Fibroblast of lung (primary cell): ENCODE data around the gene CDH4. TPM values are rescaled to one million over a fixed set of nuclear protein-coding genes. Genes with fewer than 3 reads are reported as not detected.

Experiments
- DNase-seq, 2 donors: peaks; one replicate each; pipeline versions ENCODE4 v3.0.0 to v3.0.0-alpha.2; 2010; ENCODE audit warnings: low read depth in 2 of 2
- H2AFZ ChIP-seq: 2 replicates; pipeline ENCODE4 v1.5.1; 2012; ENCODE audit warnings: low read length, control low read depth, inconsistent platforms
- H3K27ac ChIP-seq: 2 replicates; pipeline ENCODE4 v1.5.1; 2011; ENCODE audit warnings: low read length, control low read depth; ENCODE audit not compliant: insufficient read depth
- H3K27me3 ChIP-seq: 2 replicates; pipeline ENCODE4 v1.5.1; 2011; ENCODE audit warnings: mild to moderate bottlenecking, low read length; ENCODE audit not compliant: control insufficient read depth, insufficient read depth
- H3K36me3 ChIP-seq: 2 replicates; pipeline ENCODE4 v1.5.1; 2011; ENCODE audit warnings: low read length; ENCODE audit not compliant: control insufficient read depth, insufficient read depth
- H3K4me1 ChIP-seq: 2 replicates; pipeline ENCODE4 v1.5.1; 2011; ENCODE audit warnings: low read length; ENCODE audit not compliant: control insufficient read depth, insufficient read depth; ENCODE audit errors: extremely low read depth
- H3K4me2 ChIP-seq: 2 replicates; pipeline ENCODE4 v1.5.1; 2011; ENCODE audit warnings: low read length, control low read depth; ENCODE audit not compliant: insufficient read depth; ENCODE audit errors: extremely low read depth
- H3K4me3 ChIP-seq, 4 experiments: fragments of 200-600 bp in 1 of 4; sonication (generic) in 1 of 4; replicated peaks in 1 of 4; 2 replicates each; pipeline ENCODE4 v1.5.1; 2011 to 2016; ENCODE audit warnings: low read length in 4 of 4, low read depth in 3 of 4, mild to moderate bottlenecking in 3 of 4, control low read depth in 2 of 4, inconsistent platforms in 1 of 4, mixed read lengths in 1 of 4; ENCODE audit not compliant: insufficient read depth in 1 of 4; ENCODE audit errors: control extremely low read depth in 1 of 4
- H3K79me2 ChIP-seq: 2 replicates; pipeline ENCODE4 v1.5.1; 2012; ENCODE audit warnings: mild to moderate bottlenecking, low read length, inconsistent platforms; ENCODE audit not compliant: control insufficient read depth, insufficient read depth
- H3K9ac ChIP-seq: 2 replicates; pipeline ENCODE4 v1.5.1; 2011; ENCODE audit warnings: mild to moderate bottlenecking, low read length, control low read depth; ENCODE audit not compliant: insufficient read depth
- H3K9me3 ChIP-seq: 2 replicates; pipeline ENCODE4 v1.5.1; 2012; ENCODE audit warnings: low read depth, low read length; ENCODE audit not compliant: control insufficient read depth, insufficient read depth
- H4K20me1 ChIP-seq: 2 replicates; pipeline ENCODE4 v1.5.1; 2011; ENCODE audit warnings: low read length; ENCODE audit not compliant: control insufficient read depth, insufficient read depth; ENCODE audit errors: extremely low read depth
- EZH2 ChIP-seq: IDR thresholded peaks from 2 replicates; pipeline ENCODE4 v1.5.1; 2012; ENCODE audit warnings: low read length, control low read depth, mild to moderate bottlenecking; ENCODE audit errors: missing control alignments
- polyA plus RNA-seq, 2 donors: library from polyadenylated mRNA; depleted of rRNA in 1 of 2; stranded (reverse) in 1 of 2; unstranded in 1 of 2; fragments of >200 nt; gene quantifications; 2 replicates each; pipeline ENCODE4 v1.2.1, GENCODE V29; 2011 to 2012; ENCODE audit warnings: missing spikeins in 1 of 2
- total RNA-seq: library from RNA; depleted of rRNA; stranded (reverse); fragments of >200 nt; gene quantifications from 2 replicates; pipeline ENCODE4 v1.2.1, GENCODE V29; 2014
- TF ChIP-seq, protein P1 (sequence below), 2 donors: IDR thresholded peaks in 1 of 2; conservative IDR thresholded peaks in 1 of 2; 1 replicate in 1 of 2; 2 replicates in 1 of 2; pipeline ENCODE4 v1.5.1; 2011 to 2012; ENCODE audit warnings: low read length in 2 of 2, control low read depth in 1 of 2, inconsistent platforms in 1 of 2, low read depth in 1 of 2, mild to moderate bottlenecking in 1 of 2

CDH4 gene
- total and polyA plus RNA-seq, 2 donors (not counting 1 experiment from before 2014, with no cell fraction given): 4.8 to 6.8 TPM

DNA sequence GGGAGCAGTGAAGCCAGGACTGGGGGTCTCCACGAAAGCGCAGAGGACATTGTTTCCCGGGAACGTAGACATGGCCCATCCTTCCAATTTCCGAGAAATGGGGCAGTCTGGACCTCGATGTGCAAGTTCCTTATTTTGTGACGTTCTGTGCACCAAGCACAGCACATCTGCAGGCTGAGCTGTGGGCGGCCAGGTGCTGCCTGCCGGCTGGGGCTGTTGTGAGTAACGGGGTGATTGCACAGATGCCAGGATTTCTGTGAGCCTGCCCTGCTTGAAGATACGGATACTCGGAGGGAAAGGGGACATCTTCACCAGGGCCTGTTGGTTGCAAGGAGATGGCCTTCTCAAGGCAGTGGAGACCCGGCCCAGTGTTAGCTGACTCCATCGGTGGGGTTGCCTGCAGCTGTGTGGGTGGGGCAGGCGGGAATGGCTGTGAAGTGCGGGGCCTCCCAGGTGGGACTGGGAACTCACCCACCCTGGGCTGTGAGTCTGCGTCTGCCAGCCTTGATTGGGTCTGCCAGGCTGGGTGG is 27.6 kb downstream of the CDH4 start:
- H3K4me3 ChIP-seq: no peak overlapping the region
- H2AFZ ChIP-seq: no peak overlapping the region
- H3K4me1 ChIP-seq: no peaks in the 10 kb centered on the region
- TF ChIP-seq, protein P1, sequence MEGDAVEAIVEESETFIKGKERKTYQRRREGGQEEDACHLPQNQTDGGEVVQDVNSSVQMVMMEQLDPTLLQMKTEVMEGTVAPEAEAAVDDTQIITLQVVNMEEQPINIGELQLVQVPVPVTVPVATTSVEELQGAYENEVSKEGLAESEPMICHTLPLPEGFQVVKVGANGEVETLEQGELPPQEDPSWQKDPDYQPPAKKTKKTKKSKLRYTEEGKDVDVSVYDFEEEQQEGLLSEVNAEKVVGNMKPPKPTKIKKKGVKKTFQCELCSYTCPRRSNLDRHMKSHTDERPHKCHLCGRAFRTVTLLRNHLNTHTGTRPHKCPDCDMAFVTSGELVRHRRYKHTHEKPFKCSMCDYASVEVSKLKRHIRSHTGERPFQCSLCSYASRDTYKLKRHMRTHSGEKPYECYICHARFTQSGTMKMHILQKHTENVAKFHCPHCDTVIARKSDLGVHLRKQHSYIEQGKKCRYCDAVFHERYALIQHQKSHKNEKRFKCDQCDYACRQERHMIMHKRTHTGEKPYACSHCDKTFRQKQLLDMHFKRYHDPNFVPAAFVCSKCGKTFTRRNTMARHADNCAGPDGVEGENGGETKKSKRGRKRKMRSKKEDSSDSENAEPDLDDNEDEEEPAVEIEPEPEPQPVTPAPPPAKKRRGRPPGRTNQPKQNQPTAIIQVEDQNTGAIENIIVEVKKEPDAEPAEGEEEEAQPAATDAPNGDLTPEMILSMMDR (conservative IDR thresholded peaks at IDR 0.05 in 1 of 2, IDR thresholded peaks at IDR 0.05 in 1 of 2; ENCODE audit: low read depth in 1 of 2, low read length in 2 of 2): no peak
- no peak for TF ChIP-seq EZH2
- H3K27me3 ChIP-seq: no peaks in the 10 kb centered on the region
- no peak overlapping the region for H3K4me2 ChIP-seq
- H3K79me2 ChIP-seq: peaks cover 2% of the 10 kb centered on the region
- no peak overlapping the region for H3K27ac ChIP-seq
- no peak overlapping the region for H3K9ac ChIP-seq
- H3K36me3 ChIP-seq: no peaks in the 10 kb centered on the region
- no peak for DNase-seq
- H4K20me1 ChIP-seq: no peaks in the 10 kb centered on the region
- peaks cover 2% of the 10 kb centered on the region for H3K9me3 ChIP-seq

DNA sequence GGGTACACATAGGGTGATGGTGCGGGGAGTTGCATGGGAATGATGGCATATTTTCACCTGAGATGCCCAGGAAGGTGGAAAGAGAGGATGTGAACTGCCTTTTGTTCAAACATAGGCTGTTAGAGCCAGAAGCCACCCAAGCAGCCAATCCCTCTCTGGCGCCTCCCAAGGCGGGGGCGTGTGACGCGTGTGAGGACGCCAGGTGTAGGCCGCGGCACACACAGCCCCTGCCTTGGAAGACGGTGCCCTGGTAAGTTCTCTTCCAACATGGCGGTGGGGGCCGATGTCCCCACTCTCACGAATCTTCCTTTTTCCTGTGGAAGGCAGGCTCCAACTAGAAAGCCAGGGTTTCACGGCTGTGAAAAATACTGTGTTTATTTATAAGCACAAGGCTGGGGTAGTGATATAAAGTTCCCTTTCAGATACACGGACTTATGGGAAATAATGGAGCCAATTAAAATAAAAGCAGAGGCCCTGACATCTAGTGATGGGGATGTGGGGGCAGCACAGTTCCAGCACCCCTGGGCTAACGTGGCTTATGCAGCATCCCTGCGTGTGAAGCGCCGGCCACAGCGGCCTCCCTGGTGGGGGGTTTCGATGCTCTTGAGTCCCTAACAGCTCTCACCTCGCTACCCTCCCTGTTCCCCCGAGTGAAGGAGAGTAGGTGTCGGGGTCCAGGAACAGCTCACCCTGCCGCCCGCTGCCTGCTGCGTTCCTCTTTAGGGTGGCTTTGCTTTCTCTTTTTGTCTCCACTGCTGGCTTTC is 28.3 kb downstream of the CDH4 start:
- Histone ChIP-seq H4K20me1 (no peaks in the 10 kb centered on the region), H3K4me1 (no peaks in the 10 kb centered on the region), H3K36me3 (no peaks in the 10 kb centered on the region), H2AFZ (no peak overlapping the region), H3K4me2 (no peak overlapping the region), H3K9me3 (peaks cover 2% of the 10 kb centered on the region), H3K27ac (no peak overlapping the region), H3K4me3 (no peak overlapping the region), H3K79me2 (peaks cover 2% of the 10 kb centered on the region), H3K9ac (no peak overlapping the region), H3K27me3 (no peaks in the 10 kb centered on the region)
- no peak for TF ChIP-seq EZH2
- TF ChIP-seq, protein P1 (conservative IDR thresholded peaks at IDR 0.05 in 1 of 2, IDR thresholded peaks at IDR 0.05 in 1 of 2; ENCODE audit: low read depth in 1 of 2, low read length in 2 of 2): no peak
- DNase-seq: no peak

DNA sequence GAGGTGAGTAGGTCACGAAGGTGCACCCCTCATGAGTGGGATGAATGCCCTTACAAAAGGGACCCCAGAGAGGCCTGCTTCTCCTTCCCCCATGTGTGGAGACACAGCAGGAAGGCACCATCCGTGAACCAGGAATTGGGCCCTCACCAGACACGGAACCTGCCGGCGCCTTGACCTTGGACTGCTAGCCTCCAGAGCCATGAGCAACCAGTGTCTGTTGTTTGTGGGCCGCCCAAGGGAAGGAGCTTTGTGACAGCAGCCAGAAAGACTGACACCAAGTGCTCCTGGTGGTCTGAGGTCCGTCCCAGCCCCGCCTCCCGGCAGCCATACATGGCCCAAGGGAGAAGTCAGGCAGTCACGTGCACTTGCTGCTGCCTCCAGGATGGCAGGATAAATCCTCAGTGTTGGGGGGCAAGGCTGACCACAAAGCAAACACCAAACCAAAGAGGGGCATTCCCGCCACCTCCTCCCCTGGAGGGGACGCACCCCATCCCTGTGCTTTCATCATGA is 29.3 kb downstream of the CDH4 start:
- no peaks in the 10 kb centered on the region for H3K4me1 ChIP-seq
- peaks cover 2% of the 10 kb centered on the region for H3K36me3 ChIP-seq
- H3K27me3 ChIP-seq: no peaks in the 10 kb centered on the region
- no peak for TF ChIP-seq EZH2
- TF ChIP-seq, protein P1 (conservative IDR thresholded peaks at IDR 0.05 in 1 of 2, IDR thresholded peaks at IDR 0.05 in 1 of 2; ENCODE audit: low read depth in 1 of 2, low read length in 2 of 2): no peak
- H3K4me2 ChIP-seq: no peak overlapping the region
- no peak for DNase-seq
- H4K20me1 ChIP-seq: no peaks in the 10 kb centered on the region
- no peak overlapping the region for H3K9ac ChIP-seq
- no peak overlapping the region for H3K4me3 ChIP-seq
- H3K27ac ChIP-seq: no peak overlapping the region
- peaks cover 2% of the 10 kb centered on the region for H3K9me3 ChIP-seq
- H2AFZ ChIP-seq: no peak overlapping the region
- peaks cover 2% of the 10 kb centered on the region for H3K79me2 ChIP-seq
